Adrenal gland (tissue), 5 donors: ENCODE results near the gene LSM2.

Experiments
- CTCF ChIP-seq, 6 experiments: fragments of 450-650 bp in 4 of 6; fragments of 200-600 bp in 2 of 6; sonication (generic) in 1 of 6; IDR thresholded peaks; 1 replicate in 5 of 6; 2 replicates in 1 of 6; pipeline versions ENCODE4 v1.5.1 to v1.8.0; 2016 to 2021; ENCODE audit warnings: antibody characterized with exemption in 6 of 6, mild to moderate bottlenecking in 2 of 6, moderate library complexity in 1 of 6
- POLR2A ChIP-seq, 2 donors: fragments of 450-650 bp; IDR thresholded peaks; one replicate each; pipeline ENCODE4 v1.6.1; 2017; ENCODE audit warnings: antibody characterized with exemption in 2 of 2, mild to moderate bottlenecking in 2 of 2, moderate library complexity in 1 of 2
- donor health status: DM: no; HTN: no; CAD: no.

GRCh38 chr6:31826793-31827285 is 20.1 kb upstream of the LSM2 start:
- no peak for TF ChIP-seq CTCF (IDR thresholded peaks at IDR 0.05)
- TF ChIP-seq POLR2A (IDR thresholded peaks at IDR 0.05): peak in 1 of 2 donors; percentile 36
